NCI-H226 (cell line): ENCODE data around the gene NISCH.

Experiments used
- DNase-seq: peaks from one replicate; pipeline ENCODE4 v3.0.0-alpha.2; 2015

Gene NISCH

DNA sequence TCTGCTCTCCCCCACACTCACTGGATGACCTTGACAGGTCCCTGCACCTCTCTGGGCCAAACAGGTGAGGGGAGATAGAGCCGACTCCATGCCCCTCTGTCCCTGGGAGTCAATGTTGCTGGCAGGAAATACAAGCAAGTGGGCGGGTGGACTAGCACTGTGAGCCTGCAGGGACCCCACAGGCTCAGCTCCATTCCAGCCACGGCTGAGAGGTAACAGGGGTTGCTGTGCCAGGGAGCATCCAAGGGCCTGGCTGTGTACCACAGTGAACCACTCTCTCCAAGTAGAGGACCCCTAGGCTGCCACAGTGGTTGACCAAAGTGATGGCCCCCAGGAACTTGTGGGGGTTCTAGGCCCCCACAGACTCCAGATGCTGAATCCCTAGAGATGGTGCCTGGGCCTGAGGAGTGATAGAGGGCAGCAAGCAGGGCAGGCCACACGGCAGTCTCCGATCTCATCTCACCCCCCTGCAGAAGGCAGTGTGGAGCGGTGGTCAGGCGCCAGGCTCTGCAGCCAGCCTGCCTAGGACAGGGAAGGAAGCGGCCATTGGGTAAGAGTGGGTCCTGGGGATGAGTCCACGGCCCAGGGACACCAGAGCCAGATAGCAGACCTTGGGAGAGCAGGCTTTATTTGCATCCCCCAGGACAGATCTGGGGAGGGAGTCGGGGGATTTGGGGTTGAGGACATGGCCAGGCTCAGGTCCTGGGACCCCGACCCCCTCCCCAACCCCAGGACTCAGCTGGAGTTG, 4.7 kb upstream of the NISCH start:
- no peak for DNase-seq

DNA sequence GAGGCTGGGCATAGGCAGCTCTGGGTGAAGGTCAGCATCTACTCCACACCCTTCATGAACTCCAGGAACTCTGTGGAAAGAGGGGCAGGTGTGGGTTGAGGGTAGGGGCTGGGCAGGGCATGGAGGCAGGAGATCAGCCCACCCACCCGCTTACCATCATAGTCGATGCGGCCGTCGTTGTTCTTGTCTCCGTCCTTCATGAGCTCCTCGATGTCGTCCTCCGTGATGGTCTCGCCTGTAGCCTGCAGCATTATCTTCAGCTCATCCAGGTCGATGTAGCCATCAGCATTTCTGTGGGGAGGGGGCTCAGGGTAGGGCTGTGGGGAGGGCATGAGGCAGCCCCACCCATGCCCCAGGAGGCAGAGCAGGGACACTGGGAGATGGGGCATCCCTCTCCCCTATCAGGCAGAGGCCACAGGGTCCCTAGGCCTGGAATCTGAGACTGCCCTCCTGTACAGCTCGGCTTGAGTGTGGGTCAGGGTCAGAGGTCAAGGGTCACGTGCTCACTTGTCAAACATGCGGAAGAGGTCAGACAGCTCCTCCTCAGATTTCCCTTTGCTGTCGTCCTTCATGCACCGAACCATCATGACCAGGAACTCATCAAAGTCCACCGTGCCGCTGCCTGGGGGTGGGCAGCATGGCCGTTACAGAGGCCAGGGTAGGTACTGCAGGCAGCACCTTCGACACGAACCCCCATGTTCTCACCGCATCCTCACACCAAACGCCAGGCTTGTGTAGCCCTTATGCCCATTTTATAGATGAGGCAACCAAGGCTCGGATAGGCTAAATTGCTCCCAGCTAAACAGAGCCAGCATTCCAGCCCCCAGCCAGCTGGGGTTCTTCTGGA, 3.9 kb upstream of the NISCH start:
- DNase-seq: no peak

DNA sequence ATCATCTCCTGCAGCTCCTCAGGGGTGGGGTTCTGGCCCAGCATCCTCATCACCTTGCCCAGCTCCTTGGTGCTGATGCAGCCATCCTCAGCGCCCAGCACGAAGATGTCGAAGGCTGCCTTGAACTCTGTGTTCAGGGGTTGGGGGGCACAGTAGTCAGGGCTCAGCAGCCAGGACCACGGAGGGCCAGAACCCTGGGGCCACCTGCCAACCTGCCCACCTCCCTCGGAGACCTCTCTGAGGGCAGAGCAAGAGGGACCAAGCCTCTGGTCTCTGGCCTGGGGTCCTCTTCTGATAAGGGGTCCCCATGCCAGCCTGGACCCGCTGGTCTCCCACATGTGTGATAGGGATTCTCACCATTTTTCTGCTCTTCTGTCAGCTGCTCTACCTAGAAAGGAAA, 3.3 kb upstream of the NISCH start:
- DNase-seq: no peak

DNA sequence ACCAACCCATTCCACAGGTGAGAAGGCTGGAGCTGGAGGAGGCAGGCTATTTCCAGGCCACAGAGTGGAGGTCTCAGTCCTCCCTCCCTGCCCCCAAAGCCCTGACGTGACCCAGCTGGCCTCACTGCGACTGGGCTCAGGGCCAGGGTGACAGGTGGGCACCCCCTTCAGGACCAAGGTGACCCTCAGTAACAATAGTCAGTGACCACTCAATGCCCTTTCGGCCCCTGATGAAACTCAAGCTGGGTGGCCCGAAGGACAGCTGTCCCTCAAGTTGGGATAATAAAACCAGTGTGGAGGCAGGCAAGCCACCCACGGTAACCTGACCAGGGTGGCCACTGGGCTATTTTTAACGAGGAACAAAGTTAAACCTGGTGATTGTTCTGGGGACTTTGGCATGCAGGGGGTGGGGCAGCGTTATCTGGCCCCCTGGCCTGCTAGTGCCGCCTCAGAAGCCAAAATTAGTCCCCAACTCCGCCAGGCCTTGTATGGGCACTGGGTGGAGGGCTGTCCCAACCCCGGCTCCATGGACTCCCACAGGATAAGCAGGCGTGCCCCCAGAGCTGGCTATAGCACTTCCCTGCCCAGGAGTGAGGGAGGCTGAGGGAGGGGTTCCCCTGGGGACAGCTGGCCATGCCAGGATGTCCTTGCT, 2.7 kb upstream of the NISCH start:
- DNase-seq: no peak

DNA sequence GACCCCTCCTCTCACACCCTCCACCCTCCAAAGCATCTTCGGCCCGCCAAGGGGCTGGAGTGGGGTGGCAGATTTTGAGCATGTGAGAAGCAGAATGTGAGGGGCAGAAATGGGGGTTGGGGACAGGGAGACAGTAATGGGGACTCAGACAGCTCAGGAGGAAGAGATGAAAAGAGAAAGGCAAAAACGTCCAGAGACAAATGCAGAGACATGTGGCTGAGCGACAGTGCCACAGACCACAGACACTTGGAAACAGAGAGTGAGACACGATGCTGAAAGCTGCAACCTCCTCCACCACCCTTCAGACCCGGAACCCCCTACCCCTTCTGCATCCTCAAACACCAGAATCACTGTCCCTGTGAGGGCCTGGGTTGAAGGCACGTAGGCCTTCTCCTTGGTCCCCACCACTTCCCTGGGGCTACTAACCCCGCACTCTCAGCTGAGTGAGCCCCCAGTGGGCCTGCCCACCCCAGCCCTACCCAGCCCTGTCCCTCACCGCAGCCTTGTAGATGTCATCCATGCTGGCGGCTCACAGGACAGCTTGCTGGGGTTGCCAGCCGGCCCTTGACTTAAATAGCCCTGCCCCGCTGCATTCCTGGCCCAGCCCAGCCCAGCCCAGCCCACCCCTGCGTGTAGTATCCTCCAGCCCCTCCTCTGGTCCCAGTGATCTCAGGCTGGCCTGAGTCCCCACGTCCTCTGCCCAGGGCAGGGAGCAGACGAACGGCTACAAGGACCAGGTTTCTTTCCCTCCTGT, 1.7 kb upstream of the NISCH start, which contains the start of gene TNNC1:
Gene TNNC1, minus strand, starts transcription at position 546 of the 754 bp plus-strand sequence. Its CDS starts 26 bp downstream, at position 520.
- no peak for DNase-seq

DNA sequence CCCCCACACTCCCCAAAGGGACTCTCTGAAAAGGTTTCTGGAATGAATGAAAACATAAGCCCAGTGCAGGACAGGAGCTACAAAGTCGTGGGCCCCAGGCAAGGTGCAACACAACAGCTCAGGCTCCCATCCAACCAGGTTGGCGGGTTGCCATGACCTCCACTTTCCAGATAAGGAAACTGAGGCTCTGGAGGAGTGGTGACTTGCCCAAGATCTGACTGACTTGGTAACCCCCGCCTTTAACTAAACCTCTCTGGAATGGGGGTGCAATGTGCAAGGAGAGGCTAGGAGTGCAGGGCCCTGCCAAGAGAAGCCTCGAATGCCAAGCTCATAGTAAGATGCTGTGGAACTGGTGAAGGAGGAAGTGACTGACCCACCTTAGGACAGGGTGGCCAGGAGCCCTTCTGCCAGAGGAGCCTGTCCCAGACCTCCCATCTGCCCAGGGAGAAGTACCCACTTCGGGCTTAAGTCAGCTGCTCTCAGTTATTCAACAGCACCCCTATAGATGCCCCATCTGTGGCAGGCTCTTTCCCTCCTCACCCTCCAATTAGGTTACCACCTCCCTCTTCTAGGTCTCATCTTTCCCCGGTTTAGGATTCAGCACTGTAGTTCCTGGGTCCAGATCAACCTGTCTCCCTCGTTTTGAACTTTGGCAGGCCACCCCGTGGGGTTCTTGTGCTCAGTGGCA, 1.0 kb upstream of the NISCH start:
- no peak for DNase-seq

DNA sequence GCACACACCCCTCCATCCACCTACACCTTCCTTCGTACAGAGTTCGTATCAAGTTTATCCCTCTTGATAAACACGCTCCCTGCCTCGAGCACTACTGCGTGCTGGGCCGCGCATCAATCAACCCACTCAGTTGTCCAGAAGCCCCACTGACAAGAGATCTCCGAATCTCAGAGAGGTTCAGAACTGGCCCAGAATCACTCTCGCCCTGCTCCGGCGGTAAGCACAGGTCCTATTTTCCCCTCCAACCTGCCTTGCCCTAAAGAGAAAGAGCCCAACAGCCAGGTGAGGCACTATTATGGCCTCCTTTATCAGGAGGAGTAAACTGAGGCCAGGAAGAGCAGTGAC, 494 bp upstream of the NISCH start:
- DNase-seq: no peak

DNA sequence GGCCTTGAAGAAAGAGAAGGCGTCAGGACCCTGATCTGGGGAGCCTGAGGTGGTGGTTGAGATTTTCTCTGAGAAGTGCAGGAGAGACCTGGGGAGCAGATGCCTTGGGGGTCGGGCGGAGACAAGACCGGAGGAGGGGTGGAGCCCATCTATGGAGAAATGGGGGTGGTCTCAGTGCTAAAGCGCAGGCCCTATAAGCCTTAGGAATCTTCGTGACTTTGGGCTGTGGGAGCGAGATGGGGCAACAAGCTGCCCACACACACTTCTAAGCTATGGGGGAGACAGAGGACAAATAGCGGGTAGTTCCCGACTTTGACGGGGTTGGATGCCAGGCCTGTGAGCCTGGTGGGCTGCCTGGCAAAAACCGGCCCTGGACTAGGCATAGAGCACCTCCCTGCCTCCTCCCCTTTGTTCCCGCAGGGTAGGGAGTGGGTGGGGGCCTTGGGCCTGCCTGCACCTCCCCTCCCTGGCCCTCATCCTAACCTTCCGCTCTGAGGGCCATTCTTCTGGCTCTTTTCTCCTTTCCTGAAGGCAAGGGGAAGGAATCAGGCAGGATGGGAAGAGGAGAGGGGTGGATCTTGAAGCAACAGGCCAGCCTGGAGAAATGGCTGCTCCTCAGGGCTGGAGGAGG, 880 bp downstream of the NISCH start:
- no peak for DNase-seq

DNA sequence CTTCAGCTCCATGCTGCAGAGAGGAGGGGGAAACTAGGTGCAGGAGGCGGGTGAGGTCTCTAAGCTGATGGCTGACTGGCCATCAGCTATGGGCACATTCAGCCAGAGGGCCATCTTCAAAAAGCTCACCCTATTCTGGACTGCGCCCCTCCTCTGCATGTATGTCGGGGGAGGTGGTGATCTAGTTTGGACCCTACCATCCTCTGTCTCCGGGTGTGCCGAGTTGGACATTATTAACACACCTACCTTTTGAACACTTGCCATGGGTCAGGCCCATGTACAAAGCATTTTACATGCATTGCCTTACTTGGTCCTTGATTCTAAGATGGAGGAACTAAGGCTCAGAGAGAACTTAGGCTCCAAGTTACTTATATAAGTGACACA, 1.4 kb downstream of the NISCH start:
- no peak for DNase-seq

DNA sequence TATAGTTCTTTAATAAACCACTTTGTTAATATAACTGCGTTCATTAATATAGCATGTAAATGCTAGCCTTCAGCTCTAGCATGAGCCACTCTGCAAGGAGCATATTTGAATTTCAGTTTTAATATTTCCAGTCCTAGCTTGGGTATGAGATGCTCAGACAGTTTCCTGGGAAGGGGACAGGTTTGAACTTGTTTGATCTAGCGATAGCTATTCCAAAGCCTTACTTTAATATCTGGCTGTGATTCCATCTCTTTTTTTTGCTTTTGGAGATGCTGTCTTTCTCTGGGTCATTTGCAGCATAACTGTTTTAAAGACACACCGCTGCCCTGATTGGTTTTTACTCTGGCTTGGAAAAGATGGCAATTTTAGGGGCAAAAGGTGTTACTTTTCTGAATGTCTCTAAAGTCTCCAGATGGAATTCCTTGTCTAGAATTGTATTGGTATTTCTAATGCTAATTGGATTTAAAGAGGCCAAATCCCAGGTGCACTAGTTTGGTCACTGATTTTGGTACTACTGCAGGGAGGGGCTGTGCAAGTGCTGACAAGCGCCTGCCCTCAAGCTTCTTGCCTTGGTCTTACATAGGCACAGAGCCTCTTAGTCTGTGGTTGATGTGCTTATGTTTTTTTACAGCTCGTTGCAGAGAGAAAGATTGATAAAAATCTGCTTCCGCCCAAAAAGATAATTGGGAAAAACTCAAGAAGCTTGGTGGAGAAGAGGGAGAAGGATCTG, 2.8 kb downstream of the NISCH start:
- no peak for DNase-seq

DNA sequence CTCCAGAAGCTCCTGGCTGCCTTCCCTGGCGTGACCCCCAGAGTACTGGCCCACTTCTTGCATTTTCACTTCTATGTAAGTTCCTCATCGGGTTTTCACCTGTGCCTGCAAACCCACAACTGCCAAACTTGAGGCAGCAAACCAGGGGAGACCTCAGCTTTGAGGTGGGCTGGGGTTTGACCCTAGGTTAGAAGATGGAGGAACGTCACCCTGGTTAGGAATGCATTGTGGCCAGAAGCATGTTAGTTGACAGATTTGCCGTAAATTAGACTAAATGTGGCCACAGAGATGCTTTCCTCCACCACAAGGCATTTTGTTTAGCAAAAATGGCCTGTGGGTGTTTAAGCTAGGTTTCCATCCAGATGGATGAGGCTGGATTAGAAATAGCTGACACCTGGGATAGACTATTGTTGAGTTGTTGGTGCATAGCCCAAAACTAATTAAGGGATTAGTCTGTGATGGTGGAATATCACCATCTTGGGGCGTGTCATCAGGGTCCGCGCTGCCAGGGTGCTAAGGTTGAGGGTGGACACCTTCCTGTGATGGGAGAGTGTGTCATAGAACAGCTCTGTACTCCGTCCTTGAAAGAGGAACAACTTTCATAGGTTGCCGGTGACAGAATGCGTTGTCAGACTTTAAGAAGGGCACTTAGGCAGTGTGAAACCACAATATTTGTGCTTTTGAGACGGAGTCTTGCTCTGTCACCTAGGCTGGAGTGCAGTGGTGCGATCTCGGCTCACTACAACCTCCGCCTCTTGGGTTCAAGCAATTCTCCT, 3.6 kb downstream of the NISCH start:
- DNase-seq: no peak

DNA sequence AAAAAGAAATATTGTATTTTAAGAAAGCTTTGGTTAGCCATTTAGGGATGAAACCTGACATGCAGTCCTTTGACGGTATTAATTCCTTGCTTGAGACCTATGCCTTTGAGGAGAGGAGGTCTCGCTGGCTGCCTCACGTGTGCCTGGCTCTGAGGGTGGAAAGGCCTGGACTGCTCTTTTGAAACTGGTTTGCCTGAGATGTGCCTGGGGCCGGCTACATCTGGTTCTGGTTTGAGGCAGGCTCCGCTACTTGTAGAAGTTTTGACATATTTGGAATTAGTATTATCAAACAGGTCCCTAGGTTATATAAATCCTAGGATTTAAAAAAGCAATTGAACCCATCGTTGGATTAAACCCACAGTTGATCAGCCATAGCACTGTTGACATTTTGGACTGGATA, 6.5 kb downstream of the NISCH start:
- no peak for DNase-seq

DNA sequence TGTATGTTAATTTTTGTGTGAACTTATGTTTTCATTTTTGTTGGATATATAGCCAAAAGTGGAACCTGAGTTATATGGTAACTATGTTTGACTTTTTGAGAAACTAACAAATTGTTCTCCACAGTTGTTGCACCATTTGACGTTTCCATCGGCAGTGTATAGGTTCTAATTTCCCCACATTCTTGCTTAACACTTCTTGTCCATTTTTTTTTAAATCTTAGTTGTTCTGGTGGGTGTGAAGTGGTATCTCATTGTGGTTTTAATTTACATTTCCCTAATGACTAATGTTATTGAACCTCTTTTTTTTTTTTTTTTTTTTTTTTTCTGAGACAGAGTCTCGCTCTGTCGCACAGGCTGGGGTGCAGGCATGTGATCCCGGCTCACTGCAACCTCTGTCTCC, 8.0 kb downstream of the NISCH start:
- no peak for DNase-seq

DNA sequence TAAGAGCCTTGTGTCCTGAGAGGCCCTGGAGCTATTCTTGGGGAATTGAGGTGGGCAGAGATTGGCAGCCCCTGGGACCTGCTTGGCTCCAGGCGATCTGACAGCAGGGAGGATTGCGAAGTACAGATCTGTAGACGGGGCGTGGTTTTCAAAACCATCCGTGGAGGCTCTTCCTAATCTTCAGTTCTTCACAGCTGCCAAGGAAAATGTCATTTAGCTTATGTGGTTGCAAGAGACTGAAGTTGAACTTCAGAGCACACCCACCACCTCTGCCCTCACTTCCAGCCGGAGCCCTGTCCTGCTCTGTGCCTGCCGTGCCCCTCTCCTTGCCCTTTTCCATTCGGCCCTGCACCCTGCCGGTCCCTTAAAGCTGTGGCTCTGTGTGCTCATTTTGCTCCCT, 12.9 kb downstream of the NISCH start:
- DNase-seq: no peak

DNA sequence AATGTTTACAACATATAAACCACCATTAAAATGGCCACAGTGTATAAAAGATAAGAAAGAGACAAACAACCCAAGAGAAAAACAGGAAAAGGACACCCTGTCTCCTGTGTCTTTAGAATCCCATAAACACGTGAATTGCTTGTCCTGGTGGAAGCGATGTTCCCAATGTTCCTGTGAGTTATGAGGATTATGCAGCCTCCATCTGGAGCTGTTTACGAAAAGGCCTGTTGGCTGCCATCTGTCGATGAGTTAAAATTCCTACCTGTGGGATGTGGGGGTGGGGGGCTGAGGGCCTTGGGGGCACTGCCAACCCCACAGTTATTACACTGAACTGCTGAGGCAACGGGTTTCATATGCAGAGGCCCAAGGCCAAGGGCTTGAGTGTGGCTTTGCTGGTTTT, 13.6 kb downstream of the NISCH start:
- DNase-seq: no peak

DNA sequence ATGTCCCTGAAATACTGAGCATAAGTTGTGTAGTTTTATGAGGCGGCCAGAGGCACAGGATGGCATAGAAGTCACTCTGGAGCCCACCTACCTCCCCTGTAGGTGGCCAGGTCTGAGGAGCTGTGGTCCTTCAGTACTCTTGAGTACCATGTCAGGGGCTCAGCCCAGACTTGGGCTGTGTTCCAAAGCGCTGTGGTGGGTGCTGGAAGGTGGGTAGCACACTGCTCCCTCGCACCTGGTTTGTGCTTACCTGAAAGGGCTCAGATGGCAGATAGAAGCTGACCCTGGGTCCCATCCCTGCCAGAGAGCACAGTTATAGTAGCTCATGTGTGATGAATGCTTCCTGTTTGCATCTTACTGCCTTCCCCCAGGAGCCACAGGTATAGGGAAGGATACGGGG, 15.5 kb downstream of the NISCH start:
- no peak for DNase-seq

DNA sequence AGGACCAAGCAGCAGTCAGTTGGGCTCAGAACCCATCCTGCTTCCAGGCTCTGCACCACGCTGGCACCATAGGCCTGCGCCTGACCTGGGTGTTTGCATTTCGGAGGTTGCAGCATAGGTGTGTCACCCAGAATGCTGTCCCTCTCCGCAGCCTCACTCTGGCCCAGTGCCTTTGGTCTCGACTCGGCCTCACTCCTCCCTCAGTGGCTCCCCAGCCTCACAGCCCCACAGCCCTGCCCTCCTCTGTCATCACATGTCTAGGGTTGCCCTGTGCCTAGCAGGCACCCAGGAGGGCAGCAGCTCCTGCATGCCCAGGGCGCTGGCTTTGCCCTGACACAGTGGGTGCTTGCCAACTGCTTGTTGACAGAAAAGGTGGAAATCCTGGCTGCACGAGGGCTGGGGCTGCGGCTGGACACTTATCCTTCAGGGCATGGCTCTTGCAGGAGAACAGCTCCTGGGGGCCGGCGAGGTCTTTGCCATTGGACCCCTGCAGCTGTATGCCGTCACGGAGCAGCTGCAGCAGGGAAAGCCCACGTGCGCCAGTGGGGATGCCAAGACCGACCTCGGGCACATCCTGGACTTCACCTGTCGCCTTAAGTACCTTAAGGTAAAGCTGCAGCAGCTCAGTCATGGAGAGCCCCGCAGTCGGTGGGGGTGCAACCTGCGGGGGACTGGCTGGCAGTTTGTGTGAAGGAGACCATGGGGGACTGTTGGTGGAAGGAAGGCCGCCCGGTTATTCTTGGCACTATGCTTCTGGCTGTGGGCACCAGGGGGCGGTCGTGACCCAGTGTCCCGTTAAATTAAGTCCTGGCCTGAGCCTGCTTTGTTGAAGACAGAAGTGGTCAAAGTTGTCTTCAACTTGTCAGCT, 16.2 kb downstream of the NISCH start:
- DNase-seq: no peak

DNA sequence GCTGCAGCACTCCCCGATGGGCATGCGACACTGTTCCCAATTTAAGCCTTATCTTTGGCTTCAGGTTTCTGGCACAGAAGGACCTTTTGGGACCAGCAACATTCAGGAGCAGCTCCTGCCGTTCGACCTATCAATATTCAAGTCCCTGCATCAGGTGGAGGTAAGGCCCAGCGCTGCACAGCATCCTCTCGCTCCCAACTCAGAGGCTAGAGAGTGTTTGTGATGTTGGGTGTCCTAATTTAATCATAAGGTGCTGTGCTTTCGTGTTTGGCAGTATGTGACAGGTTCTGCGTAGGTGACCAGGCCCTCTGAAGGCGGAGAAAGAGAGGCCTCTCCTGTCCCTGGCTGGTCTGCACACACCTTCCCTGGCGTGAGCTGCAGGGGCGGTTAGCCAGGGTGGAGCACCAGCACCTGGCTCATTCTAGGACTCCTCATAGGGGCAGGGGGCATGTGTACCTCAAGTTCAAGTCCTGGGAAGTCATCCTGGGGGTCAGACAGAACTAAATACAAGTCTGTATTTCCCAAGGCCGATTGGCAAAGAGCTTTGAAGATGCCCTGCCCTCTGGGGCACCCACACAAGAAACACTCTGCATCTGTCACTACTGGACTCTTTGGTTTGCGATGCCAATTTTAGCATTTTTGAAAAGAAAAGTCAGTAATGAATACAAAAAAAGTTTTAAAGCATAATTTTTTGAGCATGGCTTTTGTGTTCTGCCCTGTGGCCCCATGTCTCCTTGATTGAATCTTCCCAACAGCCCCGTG, 17.0 kb downstream of the NISCH start:
- no peak for DNase-seq

DNA sequence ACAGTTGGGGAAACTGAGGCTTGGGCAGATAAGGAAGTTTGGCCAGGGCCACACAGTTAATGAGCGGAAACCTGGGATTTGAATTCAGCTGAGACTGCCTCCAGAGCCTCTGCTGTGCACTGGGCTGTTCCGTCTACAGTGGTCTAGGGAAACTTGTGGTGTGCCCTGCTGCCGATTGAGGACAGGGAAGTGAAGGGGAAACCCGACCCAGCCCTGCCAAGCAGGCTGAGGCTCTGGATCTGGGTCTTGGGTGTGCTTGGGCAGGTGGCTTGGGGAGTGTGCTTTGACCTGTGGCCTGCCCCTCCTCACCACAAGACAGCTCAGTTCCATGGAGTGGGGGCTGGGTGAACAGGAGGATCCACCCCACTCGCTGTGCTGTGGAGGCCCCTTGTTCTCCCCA, 17.6 kb downstream of the NISCH start:
- no peak for DNase-seq
